Gastrocnemius medialis (tissue), 4 donors: Measurements from ENCODE around the gene BTBD16. TPM values are rescaled to one million over a fixed set of nuclear protein-coding genes. Genes with fewer than 3 reads are reported as not detected.
A peak's percentile ranks its signal among the peaks of the same experiment; 100 is the strongest.

Source experiments
- ATAC-seq, 2 donors: fragments of 150-250 bp; one replicate each; pipeline ENCODE4 v1.9.1; 2016
- DNase-seq, 2 donors: peaks; one replicate each; pipeline ENCODE4 v3.0.0-alpha.2; 2019
- H3K27ac ChIP-seq, 4 donors: fragments of 200-600 bp; sonication (generic); 1 replicate in 1 of 4; 2 replicates in 3 of 4; pipeline ENCODE4 v1.5.1; 2016 to 2018; ENCODE audit warnings: mild to moderate bottlenecking in 2 of 4, moderate library complexity in 1 of 4
- H3K27me3 ChIP-seq, 3 donors: fragments of 200-600 bp; sonication (generic) in 2 of 3; 1 replicate in 1 of 3; 2 replicates in 2 of 3; pipeline versions ENCODE4 v1.5.1 to v1.6.0; 2016 to 2019; ENCODE audit warnings: mild to moderate bottlenecking in 1 of 3, moderate library complexity in 1 of 3
- H3K36me3 ChIP-seq, 2 donors: fragments of 200-600 bp; sonication (generic) in 1 of 2; one replicate each; pipeline ENCODE4 v1.5.1; 2017 to 2018
- H3K4me1 ChIP-seq, 2 donors: fragments of 200-600 bp; sonication (generic) in 1 of 2; one replicate each; pipeline ENCODE4 v1.5.1; 2016 to 2017; ENCODE audit warnings: mild to moderate bottlenecking in 2 of 2
- H3K4me3 ChIP-seq, 4 donors: fragments of 200-600 bp; sonication (generic) in 3 of 4; 1 replicate in 1 of 4; 2 replicates in 3 of 4; pipeline ENCODE4 v1.5.1; 2016 to 2019; ENCODE audit warnings: mild to moderate bottlenecking in 2 of 4
- H3K9me3 ChIP-seq, 3 donors: fragments of 200-600 bp; sonication (generic) in 2 of 3; 1 replicate in 1 of 3; 2 replicates in 2 of 3; pipeline ENCODE4 v1.5.1; 2016 to 2019
- CTCF ChIP-seq, 5 experiments: fragments of 450-650 bp in 3 of 5; fragments of 200-600 bp in 2 of 5; sonication (generic) in 2 of 5; IDR thresholded peaks in 4 of 5; conservative IDR thresholded peaks in 1 of 5; 1 replicate in 4 of 5; 2 replicates in 1 of 5; pipeline ENCODE4 v1.5.1; 2016 to 2019; ENCODE audit warnings: antibody characterized with exemption in 5 of 5, mild to moderate bottlenecking in 3 of 5, moderate library complexity in 3 of 5
- POLR2A ChIP-seq, 2 donors: fragments of 450-650 bp; IDR thresholded peaks; one replicate each; pipeline ENCODE4 v1.6.1; 2017; ENCODE audit warnings: antibody characterized with exemption in 2 of 2, mild to moderate bottlenecking in 2 of 2, moderate library complexity in 2 of 2
- in situ Hi-C, 4 donors: fragments of 200-750 bp; cut with MboI; loops; one replicate each; pipeline versions ENCODE4 v1.15.0 to v1.8.0; 2017; ENCODE audit warnings: low sequenced_read_pairs in 4 of 4
- intact Hi-C: fragments of 100-400 bp; cut with DNase I; formaldehyde crosslinking; loops from one replicate; pipeline ENCODE4 v1.15.1; 2023; ENCODE audit warnings: low total_unique reads
- total RNA-seq, 4 donors: library from RNA; depleted of rRNA; stranded (reverse); fragments of >200 nt; gene quantifications; one replicate each; pipeline versions ENCODE4 v1.1.0 to v1.2.3, GENCODE V29; 2016

BTBD16 gene
- total RNA-seq, 4 donors from 2014 or later: 0.46 to 0.55 TPM; not detected in 2

GRCh38 chr10:122248356-122249302 lies 22.5 kb upstream of the BTBD16 start:
- no peaks in the 10 kb centered on the region for H3K9me3 ChIP-seq
- no peaks in the 10 kb centered on the region for H3K4me1 ChIP-seq
- DNase-seq (no peak), ATAC-seq (no peak)
- H3K27me3 ChIP-seq: no peaks in the 10 kb centered on the region
- H3K36me3 ChIP-seq: peaks cover 0 to 63% of the 10 kb centered on the region in 2 donors
- intact Hi-C loops (no loop called here), in situ Hi-C loops (no loop called here)
- H3K4me3 ChIP-seq: no peak overlapping the region
- H3K27ac ChIP-seq: no peak overlapping the region
- no peak for TF ChIP-seq POLR2A (IDR thresholded peaks at IDR 0.05)
- TF ChIP-seq CTCF (IDR thresholded peaks at IDR 0.05 in 4 of 5, conservative IDR thresholded peaks at IDR 0.05 in 1 of 5): no peak

DNA sequence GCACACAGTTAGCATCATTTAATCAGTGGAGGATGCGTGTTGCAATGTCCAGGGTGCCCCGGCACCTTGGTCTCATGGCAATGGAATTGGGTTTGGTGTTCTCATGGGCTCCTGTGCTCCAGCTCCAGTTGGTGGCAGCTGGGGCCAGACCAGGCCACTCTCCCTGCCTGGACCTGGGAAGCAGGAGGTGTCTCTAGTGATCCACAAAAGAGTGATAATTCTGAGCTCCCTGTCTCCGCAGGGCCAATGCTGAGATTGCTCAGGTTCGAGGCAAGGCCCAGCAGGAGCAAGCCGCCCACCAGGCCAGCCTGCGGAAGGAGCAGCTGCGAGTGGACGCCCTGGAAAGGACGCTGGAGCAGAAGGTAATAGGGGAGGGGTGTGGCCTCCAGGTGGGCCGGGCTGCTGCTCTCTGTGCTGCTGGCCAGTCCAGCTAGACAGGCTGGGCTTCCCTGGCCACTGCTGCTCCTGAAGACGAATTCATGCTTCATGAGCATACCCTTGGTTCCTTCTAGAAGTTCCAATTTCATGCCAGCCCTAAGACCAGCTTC lies 21.7 kb upstream of the BTBD16 start:
- peaks cover 0 to 66% of the 10 kb centered on the region in 2 donors for H3K36me3 ChIP-seq
- intact Hi-C loops (no loop called here), in situ Hi-C loops (no loop called here)
- H3K4me3 ChIP-seq: no peak overlapping the region
- ATAC-seq (no peak), DNase-seq (no peak)
- H3K27ac ChIP-seq: no peak overlapping the region
- H3K9me3 ChIP-seq: no peaks in the 10 kb centered on the region
- TF ChIP-seq CTCF (IDR thresholded peaks at IDR 0.05 in 4 of 5, conservative IDR thresholded peaks at IDR 0.05 in 1 of 5): no peak
- TF ChIP-seq POLR2A (IDR thresholded peaks at IDR 0.05): no peak
- H3K4me1 ChIP-seq: no peaks in the 10 kb centered on the region
- H3K27me3 ChIP-seq: no peaks in the 10 kb centered on the region

GRCh38 chr10:122249991-122250750 lies 20.9 kb upstream of the BTBD16 start:
- TF ChIP-seq POLR2A (IDR thresholded peaks at IDR 0.05) (no peak), CTCF (IDR thresholded peaks at IDR 0.05 in 4 of 5, conservative IDR thresholded peaks at IDR 0.05 in 1 of 5) (no peak)
- Histone ChIP-seq H3K9me3 (no peaks in the 10 kb centered on the region), H3K4me1 (no peaks in the 10 kb centered on the region), H3K36me3 (peaks cover 0 to 71% of the 10 kb centered on the region in 2 donors), H3K27me3 (no peaks in the 10 kb centered on the region), H3K27ac (no peak overlapping the region), H3K4me3 (no peak overlapping the region)
- ATAC-seq: no peak
- DNase-seq: no peak
- in situ Hi-C loops: no loop called here
- intact Hi-C loops: no loop called here

DNA sequence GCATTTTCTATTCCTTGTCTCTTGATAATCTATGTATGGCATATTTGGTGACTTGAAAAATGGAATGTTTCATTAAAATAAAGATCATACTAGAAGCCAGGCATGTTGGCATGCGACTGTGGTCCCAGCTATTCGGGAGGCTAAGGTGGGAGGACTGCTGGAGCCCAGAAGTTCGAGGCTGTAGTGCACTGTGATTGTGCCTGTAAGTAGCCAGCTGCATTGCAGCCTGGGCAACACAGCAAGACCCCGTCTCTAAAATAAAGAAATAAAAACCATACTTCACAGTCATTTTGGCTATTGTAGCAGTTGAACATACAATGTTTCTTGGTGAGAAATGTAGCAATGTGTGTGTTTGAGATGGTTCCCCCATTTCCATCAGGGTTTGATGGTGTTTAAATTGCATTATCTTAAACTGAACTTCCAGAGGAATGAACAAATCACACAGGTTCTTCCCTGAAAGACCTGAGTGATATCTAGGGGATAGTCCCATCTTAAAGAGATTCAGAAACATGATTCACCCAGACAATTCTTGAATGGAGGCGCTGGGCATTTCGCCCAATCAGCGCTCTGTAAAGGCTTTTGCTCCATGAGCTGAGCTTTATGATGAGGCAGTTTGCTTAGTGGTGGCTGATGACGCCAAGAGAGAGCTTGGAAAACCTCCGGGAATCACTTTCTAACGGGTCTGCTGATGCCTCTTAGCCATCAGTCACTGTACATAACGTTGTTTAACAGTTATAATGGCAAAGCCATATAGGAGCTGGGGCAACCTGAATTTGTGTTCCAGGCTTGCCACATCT lies 19.4 kb upstream of the BTBD16 start:
- no peak for TF ChIP-seq POLR2A (IDR thresholded peaks at IDR 0.05)
- TF ChIP-seq CTCF (IDR thresholded peaks at IDR 0.05 in 4 of 5, conservative IDR thresholded peaks at IDR 0.05 in 1 of 5): no peak
- intact Hi-C loops (no loop called here), in situ Hi-C loops (no loop called here)
- H3K4me3 ChIP-seq: no peak overlapping the region
- H3K4me1 ChIP-seq: no peaks in the 10 kb centered on the region
- H3K27me3 ChIP-seq: no peaks in the 10 kb centered on the region
- DNase-seq: no peak
- H3K36me3 ChIP-seq: peaks cover 0 to 70% of the 10 kb centered on the region in 2 donors
- no peaks in the 10 kb centered on the region for H3K9me3 ChIP-seq
- ATAC-seq: no peak
- peak overlapping the region in 2 of 4 donors; percentile 32 to 45 for H3K27ac ChIP-seq
